ENCODE results near the gene PRSS48. TPM values are rescaled to one million over a fixed set of nuclear protein-coding genes. Genes with fewer than 3 reads are reported as not detected.
"Not testable (repeated sequence)": the region's sequence is repeated elsewhere in the genome, so short reads cannot be mapped to it uniquely, and the experiment has no call there.

The PRSS48 gene
- total RNA-seq, 1 experiment from 2014 or later = not detected

DNA sequence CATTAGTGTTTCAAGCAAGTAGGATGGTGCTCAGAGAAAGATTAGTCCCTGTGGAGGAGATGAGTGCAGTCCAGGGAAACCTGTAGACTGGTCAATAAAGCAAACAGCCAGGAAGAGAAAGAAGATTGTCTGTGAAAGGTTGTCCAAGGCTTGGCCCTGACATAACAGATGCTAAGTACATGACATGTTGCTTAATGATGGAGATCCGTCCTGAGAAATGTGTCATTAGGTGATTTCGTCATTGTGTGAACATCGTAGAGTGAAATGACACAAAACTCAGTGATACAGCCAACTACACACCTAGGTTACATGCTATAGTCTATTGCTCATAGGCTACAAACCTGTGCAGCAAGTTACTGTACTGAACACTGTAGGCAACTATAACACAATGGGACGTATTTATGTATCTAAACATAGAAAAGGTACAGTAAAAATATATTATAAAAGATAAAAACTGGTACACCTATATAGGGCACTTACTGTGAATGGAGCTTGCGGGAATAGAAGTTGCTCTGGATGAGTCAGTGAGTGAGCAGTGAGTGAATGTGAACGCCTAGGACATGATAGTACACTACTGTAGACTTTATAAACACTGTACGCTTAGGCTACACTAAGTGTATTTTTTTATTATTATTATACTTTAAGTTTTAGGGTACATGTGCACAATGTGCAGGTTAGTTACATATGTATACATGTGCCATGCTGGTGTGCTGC, 9.0 kb upstream of the PRSS48 start:
- Histone ChIP-seq H2BK5ac (ENCODE audit: insufficient read length, low read length) (no peak overlapping the region), H3K56ac (ENCODE audit: insufficient read length, low read depth, low read length) (no peak overlapping the region), H3K23me2 (ENCODE audit: insufficient read length, low read depth, low read length, poor library complexity, severe bottlenecking) (no peaks in the 10 kb centered on the region), H4K20me1 (ENCODE audit: control insufficient read depth, insufficient read depth, insufficient read length) (no peaks in the 10 kb centered on the region), H3K23ac (ENCODE audit: insufficient read length, low read depth, low read length) (no peak overlapping the region), H3K18ac (ENCODE audit: insufficient read length, low read depth, low read length) (no peak overlapping the region), H2BK12ac (ENCODE audit: insufficient read length, low read depth, low read length) (no peak overlapping the region), H3K79me2 (ENCODE audit: insufficient read depth, low read length) (no peaks in the 10 kb centered on the region), H3K4ac (ENCODE audit: low read depth, low read length) (no peak overlapping the region), H2BK15ac (ENCODE audit: low read depth, low read length) (no peak overlapping the region), H2BK120ac (ENCODE audit: low read depth, low read length, poor library complexity, severe bottlenecking) (no peak overlapping the region), H3T11ph (ENCODE audit: low read length) (no peak overlapping the region), H3K9ac (ENCODE audit: extremely low read depth, insufficient read length, low read length) (no peak overlapping the region), H2AK5ac (ENCODE audit: insufficient read length, low read length) (no peak overlapping the region), H4K5ac (ENCODE audit: insufficient read length, low read depth, low read length) (no peak overlapping the region), H3K4me2 (ENCODE audit: insufficient read depth, insufficient read length, low read length) (no peak overlapping the region), H3K27ac (ENCODE audit: insufficient read length, low read depth, low read length) (no peak overlapping the region), H4K91ac (ENCODE audit: insufficient read length, low read depth, low read length) (no peak overlapping the region), H3K27me3 (ENCODE audit: insufficient read depth, low read length) (no peaks in the 10 kb centered on the region), H2BK20ac (ENCODE audit: low read depth, low read length, poor library complexity, severe bottlenecking) (no peak overlapping the region), H3K79me1 (ENCODE audit: insufficient read depth, low read depth, low read length, poor library complexity, severe bottlenecking) (peaks cover 3% of the 10 kb centered on the region), H2AFZ (ENCODE audit: low read length) (no peak overlapping the region), H3K9me3 (ENCODE audit: control insufficient read depth, low read depth, low read length) (no peaks in the 10 kb centered on the region), H4K8ac (replicated peaks; ENCODE audit: insufficient read length, low read depth, low read length) (no peak overlapping the region), H3K14ac (ENCODE audit: insufficient read depth, low read length) (no peak overlapping the region), H3K4me1 (ENCODE audit: insufficient read depth, low read length) (no peaks in the 10 kb centered on the region)
- no peaks in the 10 kb centered on the region for H3K27me3 Mint-ChIP-seq (ENCODE audit: low read depth)
- H3K4me1 Mint-ChIP-seq = peaks cover 8 to 11% of the 10 kb centered on the region in 2 experiments
- H3K9me3 Mint-ChIP-seq = peaks cover 0 to 2% of the 10 kb centered on the region in 2 experiments; a peak in 2 of 5 replicates
- peaks cover 5 to 12% (median 10%) of the 10 kb centered on the region in 3 experiments; a peak in 6 of 7 replicates for H3K36me3 Mint-ChIP-seq (ENCODE audit: insufficient read depth in 1 of 3, low read depth in 3 of 3)
- H3K27ac Mint-ChIP-seq = no peak overlapping the region
- H3K4me3 Mint-ChIP-seq = no peak overlapping the region
- TF ChIP-seq, protein P1, sequence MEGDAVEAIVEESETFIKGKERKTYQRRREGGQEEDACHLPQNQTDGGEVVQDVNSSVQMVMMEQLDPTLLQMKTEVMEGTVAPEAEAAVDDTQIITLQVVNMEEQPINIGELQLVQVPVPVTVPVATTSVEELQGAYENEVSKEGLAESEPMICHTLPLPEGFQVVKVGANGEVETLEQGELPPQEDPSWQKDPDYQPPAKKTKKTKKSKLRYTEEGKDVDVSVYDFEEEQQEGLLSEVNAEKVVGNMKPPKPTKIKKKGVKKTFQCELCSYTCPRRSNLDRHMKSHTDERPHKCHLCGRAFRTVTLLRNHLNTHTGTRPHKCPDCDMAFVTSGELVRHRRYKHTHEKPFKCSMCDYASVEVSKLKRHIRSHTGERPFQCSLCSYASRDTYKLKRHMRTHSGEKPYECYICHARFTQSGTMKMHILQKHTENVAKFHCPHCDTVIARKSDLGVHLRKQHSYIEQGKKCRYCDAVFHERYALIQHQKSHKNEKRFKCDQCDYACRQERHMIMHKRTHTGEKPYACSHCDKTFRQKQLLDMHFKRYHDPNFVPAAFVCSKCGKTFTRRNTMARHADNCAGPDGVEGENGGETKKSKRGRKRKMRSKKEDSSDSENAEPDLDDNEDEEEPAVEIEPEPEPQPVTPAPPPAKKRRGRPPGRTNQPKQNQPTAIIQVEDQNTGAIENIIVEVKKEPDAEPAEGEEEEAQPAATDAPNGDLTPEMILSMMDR (conservative IDR thresholded peaks at IDR 0.05) = no peak
- DNase-seq = no peak
- WGBS (ENCODE audit: extremely low coverage, insufficient read length, low lambda C conversion rate) = no CpG with 5 or more reads among the region's 7 CpGs

DNA sequence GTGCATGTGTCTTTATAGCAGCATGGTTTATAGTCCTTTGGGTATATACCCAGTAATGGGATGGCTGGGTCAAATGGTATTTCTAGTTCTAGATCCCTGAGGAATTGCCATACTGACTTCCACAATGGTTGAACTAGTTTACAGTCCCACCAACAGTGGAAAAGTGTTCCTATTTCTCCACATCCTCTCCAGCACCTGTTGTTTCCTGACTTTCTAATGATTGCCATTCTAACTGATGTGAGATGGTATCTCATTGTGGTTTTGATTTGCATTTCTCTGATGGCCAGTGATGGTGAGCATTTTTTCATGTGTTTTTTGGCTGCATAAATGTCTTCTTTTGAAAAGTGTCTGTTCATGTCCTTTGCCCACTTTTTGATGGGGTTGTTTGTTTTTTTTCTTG, 8.1 kb upstream of the PRSS48 start:
- not testable (repeated sequence) for H3K79me1 ChIP-seq (ENCODE audit: insufficient read depth, low read depth, low read length, poor library complexity, severe bottlenecking); DNase-seq; H2BK12ac ChIP-seq (ENCODE audit: insufficient read length, low read depth, low read length); H2BK15ac ChIP-seq (ENCODE audit: low read depth, low read length); H3K4ac ChIP-seq (ENCODE audit: low read depth, low read length); H3K18ac ChIP-seq (ENCODE audit: insufficient read length, low read depth, low read length); H4K20me1 ChIP-seq (ENCODE audit: control insufficient read depth, insufficient read depth, insufficient read length); H3K9ac ChIP-seq (ENCODE audit: extremely low read depth, insufficient read length, low read length); H3K27ac Mint-ChIP-seq; H3K9me3 ChIP-seq (ENCODE audit: control insufficient read depth, low read depth, low read length); H3K79me2 ChIP-seq (ENCODE audit: insufficient read depth, low read length); H2BK20ac ChIP-seq (ENCODE audit: low read depth, low read length, poor library complexity, severe bottlenecking); H3K27me3 Mint-ChIP-seq (ENCODE audit: low read depth); H4K91ac ChIP-seq (ENCODE audit: insufficient read length, low read depth, low read length); H3K56ac ChIP-seq (ENCODE audit: insufficient read length, low read depth, low read length); H3K4me1 ChIP-seq (ENCODE audit: insufficient read depth, low read length); H4K5ac ChIP-seq (ENCODE audit: insufficient read length, low read depth, low read length); H3K23ac ChIP-seq (ENCODE audit: insufficient read length, low read depth, low read length); H2AFZ ChIP-seq (ENCODE audit: low read length); H3K4me3 Mint-ChIP-seq; H3K4me2 ChIP-seq (ENCODE audit: insufficient read depth, insufficient read length, low read length); H3T11ph ChIP-seq (ENCODE audit: low read length); H2BK5ac ChIP-seq (ENCODE audit: insufficient read length, low read length); H3K9me3 Mint-ChIP-seq; H3K27me3 ChIP-seq (ENCODE audit: insufficient read depth, low read length); H2AK5ac ChIP-seq (ENCODE audit: insufficient read length, low read length); H3K14ac ChIP-seq (ENCODE audit: insufficient read depth, low read length); H3K27ac ChIP-seq (ENCODE audit: insufficient read length, low read depth, low read length); H2BK120ac ChIP-seq (ENCODE audit: low read depth, low read length, poor library complexity, severe bottlenecking); H4K8ac ChIP-seq (replicated peaks; ENCODE audit: insufficient read length, low read depth, low read length); H3K23me2 ChIP-seq (ENCODE audit: insufficient read length, low read depth, low read length, poor library complexity, severe bottlenecking)
- H3K36me3 Mint-ChIP-seq (ENCODE audit: insufficient read depth in 1 of 3, low read depth in 3 of 3) = peaks cover 5 to 12% (median 6%) of the 10 kb centered on the region in 3 experiments; a peak in 6 of 7 replicates
- H3K4me1 Mint-ChIP-seq = peaks cover 11 to 14% of the 10 kb centered on the region in 2 experiments

All from H9 (cell line).